Measurements from ENCODE around the gene DIP2C.

DNA sequence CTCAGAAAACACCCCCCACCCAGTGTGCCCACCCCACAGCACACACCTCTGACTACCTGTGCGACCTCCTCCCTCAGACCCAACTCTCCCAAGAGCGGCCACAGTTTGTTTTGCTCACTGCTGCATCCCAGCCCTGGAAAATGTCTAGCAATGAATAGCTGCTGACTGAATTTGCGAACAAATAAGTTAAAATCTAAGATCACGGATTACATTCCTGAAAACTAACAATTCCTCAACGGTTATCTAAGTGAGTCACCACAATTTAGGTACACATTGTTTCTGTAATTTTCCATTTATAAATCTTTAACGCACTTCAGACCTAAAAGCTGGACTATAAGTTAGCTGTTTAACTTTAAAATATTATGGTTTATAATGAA, 319.0 kb downstream of the DIP2C start:
- TF ChIP-seq CTCF (IDR thresholded peaks at IDR 0.05) (no peak), POLR2A (IDR thresholded peaks at IDR 0.05) (no peak)

Measured in testis (tissue), 2 donors.